HL-60 (cell line): ENCODE measurements around the gene DCP1B.

ENCODE experiments used
- DNase-seq, 2 experiments: peaks; one replicate each; pipeline ENCODE4 v3.0.0-alpha.2; 2010 to 2020; ENCODE audit warnings: low read depth in 1 of 2, low spot score in 1 of 2
- H3K27ac ChIP-seq: fragments of 250-450 bp; sonication (Bioruptor Pico); replicated peaks from 2 replicates; pipeline ENCODE4 v1.5.1; 2020; ENCODE audit warnings: mild to moderate bottlenecking, moderate library complexity
- H3K27me3 ChIP-seq: fragments of 250-450 bp; sonication (Bioruptor Pico); 2 replicates; pipeline ENCODE4 v1.5.1; 2021; ENCODE audit warnings: mild to moderate bottlenecking, moderate library complexity; ENCODE audit not compliant: insufficient read depth, poor library complexity, severe bottlenecking
- H3K4me3 ChIP-seq: replicated peaks from 2 replicates; pipeline ENCODE4 v1.5.1; 2011; ENCODE audit warnings: mild to moderate bottlenecking, control low read depth, low read length; ENCODE audit not compliant: insufficient read depth
- GABPA ChIP-seq: IDR thresholded peaks from 2 replicates; pipeline ENCODE4 v1.6.1; 2012; ENCODE audit warnings: low read depth
- POLR2AphosphoS5 ChIP-seq: IDR thresholded peaks from 2 replicates; pipeline ENCODE4 v1.6.1; 2012; ENCODE audit warnings: low read depth
- SPI1 ChIP-seq: IDR thresholded peaks from 2 replicates; pipeline ENCODE4 v1.6.1; 2012; ENCODE audit warnings: low read depth, mild to moderate bottlenecking, borderline replicate concordance
- TF ChIP-seq, protein P1 (sequence below): IDR thresholded peaks from 2 replicates; pipeline ENCODE4 v1.6.1; 2012; ENCODE audit warnings: low read depth; ENCODE audit not compliant: insufficient replicate concordance
- TF ChIP-seq, protein P2 (sequence below): IDR thresholded peaks from one replicate; pipeline ENCODE4 v1.5.1; 2011; ENCODE audit warnings: low read length, control low read depth, inconsistent platforms; ENCODE audit not compliant: insufficient read depth

Gene DCP1B

DNA sequence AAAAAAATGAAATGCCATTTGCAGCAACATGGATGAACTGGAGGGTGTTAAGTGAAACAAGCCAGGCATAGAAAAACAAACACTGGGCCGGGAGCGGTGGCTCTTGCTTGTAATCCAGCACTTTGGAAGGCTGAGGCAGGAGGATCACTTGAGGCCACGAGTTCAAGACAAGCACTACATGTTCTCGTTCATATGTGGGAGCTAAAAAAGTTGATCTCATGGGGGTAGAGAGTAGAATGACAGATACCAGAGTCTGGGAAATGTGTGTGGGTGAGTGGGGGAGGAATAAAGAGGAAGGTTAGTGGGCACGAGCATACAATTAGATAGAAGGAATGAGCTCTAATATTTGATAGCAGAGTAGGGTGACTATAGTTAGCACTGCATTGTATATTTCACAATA is 107.3 kb downstream of the DCP1B start:
- no peak for TF ChIP-seq GABPA
- TF ChIP-seq, protein P1, sequence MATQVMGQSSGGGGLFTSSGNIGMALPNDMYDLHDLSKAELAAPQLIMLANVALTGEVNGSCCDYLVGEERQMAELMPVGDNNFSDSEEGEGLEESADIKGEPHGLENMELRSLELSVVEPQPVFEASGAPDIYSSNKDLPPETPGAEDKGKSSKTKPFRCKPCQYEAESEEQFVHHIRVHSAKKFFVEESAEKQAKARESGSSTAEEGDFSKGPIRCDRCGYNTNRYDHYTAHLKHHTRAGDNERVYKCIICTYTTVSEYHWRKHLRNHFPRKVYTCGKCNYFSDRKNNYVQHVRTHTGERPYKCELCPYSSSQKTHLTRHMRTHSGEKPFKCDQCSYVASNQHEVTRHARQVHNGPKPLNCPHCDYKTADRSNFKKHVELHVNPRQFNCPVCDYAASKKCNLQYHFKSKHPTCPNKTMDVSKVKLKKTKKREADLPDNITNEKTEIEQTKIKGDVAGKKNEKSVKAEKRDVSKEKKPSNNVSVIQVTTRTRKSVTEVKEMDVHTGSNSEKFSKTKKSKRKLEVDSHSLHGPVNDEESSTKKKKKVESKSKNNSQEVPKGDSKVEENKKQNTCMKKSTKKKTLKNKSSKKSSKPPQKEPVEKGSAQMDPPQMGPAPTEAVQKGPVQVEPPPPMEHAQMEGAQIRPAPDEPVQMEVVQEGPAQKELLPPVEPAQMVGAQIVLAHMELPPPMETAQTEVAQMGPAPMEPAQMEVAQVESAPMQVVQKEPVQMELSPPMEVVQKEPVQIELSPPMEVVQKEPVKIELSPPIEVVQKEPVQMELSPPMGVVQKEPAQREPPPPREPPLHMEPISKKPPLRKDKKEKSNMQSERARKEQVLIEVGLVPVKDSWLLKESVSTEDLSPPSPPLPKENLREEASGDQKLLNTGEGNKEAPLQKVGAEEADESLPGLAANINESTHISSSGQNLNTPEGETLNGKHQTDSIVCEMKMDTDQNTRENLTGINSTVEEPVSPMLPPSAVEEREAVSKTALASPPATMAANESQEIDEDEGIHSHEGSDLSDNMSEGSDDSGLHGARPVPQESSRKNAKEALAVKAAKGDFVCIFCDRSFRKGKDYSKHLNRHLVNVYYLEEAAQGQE, result no peak
- TF ChIP-seq SPI1, result no peak
- TF ChIP-seq, protein P2, sequence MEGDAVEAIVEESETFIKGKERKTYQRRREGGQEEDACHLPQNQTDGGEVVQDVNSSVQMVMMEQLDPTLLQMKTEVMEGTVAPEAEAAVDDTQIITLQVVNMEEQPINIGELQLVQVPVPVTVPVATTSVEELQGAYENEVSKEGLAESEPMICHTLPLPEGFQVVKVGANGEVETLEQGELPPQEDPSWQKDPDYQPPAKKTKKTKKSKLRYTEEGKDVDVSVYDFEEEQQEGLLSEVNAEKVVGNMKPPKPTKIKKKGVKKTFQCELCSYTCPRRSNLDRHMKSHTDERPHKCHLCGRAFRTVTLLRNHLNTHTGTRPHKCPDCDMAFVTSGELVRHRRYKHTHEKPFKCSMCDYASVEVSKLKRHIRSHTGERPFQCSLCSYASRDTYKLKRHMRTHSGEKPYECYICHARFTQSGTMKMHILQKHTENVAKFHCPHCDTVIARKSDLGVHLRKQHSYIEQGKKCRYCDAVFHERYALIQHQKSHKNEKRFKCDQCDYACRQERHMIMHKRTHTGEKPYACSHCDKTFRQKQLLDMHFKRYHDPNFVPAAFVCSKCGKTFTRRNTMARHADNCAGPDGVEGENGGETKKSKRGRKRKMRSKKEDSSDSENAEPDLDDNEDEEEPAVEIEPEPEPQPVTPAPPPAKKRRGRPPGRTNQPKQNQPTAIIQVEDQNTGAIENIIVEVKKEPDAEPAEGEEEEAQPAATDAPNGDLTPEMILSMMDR, result no peak
- no peak for TF ChIP-seq POLR2AphosphoS5
- H3K4me3 ChIP-seq, result no peak overlapping the region
- H3K27me3 ChIP-seq, result no peaks in the 10 kb centered on the region
- H3K27ac ChIP-seq, result no peak overlapping the region
- DNase-seq, result no peak
